Measurements from ENCODE around the gene DIPK1C.

Gene DIPK1C

DNA sequence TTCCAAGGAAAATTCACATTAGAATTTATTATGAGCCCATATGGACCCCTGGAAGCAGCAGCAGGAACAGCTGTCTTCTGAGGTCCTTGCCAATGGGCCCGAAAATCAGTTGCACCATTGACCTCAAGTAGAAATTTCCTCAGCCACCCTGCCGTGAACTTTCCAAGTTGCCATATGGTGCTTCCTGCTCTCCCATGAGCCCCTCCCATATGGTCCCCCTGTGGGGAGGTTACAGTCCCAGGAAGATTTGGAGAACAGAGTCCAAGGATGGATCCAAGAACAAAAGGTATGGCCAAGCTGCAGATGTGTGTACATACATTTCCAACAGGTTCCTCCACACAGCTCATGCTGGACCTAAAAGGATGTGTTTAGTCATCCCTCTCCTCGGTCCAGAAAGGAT, 34.6 kb downstream of the DIPK1C start:
- TF ChIP-seq, protein P1, sequence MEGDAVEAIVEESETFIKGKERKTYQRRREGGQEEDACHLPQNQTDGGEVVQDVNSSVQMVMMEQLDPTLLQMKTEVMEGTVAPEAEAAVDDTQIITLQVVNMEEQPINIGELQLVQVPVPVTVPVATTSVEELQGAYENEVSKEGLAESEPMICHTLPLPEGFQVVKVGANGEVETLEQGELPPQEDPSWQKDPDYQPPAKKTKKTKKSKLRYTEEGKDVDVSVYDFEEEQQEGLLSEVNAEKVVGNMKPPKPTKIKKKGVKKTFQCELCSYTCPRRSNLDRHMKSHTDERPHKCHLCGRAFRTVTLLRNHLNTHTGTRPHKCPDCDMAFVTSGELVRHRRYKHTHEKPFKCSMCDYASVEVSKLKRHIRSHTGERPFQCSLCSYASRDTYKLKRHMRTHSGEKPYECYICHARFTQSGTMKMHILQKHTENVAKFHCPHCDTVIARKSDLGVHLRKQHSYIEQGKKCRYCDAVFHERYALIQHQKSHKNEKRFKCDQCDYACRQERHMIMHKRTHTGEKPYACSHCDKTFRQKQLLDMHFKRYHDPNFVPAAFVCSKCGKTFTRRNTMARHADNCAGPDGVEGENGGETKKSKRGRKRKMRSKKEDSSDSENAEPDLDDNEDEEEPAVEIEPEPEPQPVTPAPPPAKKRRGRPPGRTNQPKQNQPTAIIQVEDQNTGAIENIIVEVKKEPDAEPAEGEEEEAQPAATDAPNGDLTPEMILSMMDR (IDR thresholded peaks at IDR 0.05; ENCODE audit: extremely low read depth, insufficient read depth, missing control alignments) = no peak
- no peak for DNase-seq (ENCODE audit: low spot score)
- in situ Hi-C loops (cut with MboI; ENCODE audit: low pct_unique_long_range_greater_than_20kb, low sequenced_read_pairs, unreplicated experiment) = no loop called here

DNA sequence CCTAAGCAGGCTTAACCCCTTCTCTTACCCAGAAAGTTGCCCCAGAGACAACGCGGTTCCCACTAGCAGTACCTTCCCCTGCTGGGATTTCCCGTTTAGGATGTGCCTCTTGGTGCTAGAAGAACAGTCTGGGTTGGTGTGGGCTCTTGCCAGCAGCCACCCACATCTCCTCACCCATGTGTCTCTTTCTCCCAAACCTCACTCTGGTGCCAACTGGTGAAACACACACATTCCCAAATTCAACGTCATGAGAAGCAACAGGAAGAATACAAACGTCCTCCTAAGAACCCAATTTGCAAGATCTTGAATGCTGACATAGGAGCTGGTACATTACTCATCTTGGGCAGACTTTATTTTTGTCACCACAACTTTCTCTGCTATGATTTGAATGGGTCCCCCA, 36.2 kb downstream of the DIPK1C start:
- in situ Hi-C loops (cut with MboI; ENCODE audit: low pct_unique_long_range_greater_than_20kb, low sequenced_read_pairs, unreplicated experiment) = no loop called here
- DNase-seq (ENCODE audit: low spot score) = no peak

DNA sequence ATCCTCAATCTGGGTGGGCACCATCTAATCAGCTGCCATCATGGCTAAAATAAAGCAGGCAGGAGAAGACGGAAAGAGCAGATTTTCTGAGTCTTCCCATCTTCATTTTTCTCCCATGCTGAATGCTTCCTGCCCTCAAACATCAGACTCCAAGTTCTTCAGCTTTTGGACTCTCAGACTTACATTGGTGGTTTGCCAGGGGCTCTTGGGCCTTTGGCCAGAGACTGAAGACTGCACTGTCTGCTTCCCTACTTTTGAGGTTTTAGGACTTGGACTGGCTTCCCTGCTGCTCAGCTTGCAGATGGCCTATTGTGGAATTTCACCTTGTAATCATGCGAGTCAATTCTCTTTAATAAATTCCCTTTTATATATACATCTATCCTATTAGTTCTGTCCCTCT, 36.6 kb downstream of the DIPK1C start:
- TF ChIP-seq, protein P1 (IDR thresholded peaks at IDR 0.05; ENCODE audit: extremely low read depth, insufficient read depth, missing control alignments) = no peak
- DNase-seq (ENCODE audit: low spot score) = no peak
- in situ Hi-C loops (cut with MboI; ENCODE audit: low pct_unique_long_range_greater_than_20kb, low sequenced_read_pairs, unreplicated experiment) = no loop called here

More for the DNA sequence above, 36.2 kb downstream of the DIPK1C start:
- TF ChIP-seq, protein P1 (IDR thresholded peaks at IDR 0.05; ENCODE audit: extremely low read depth, insufficient read depth, missing control alignments) = no peak

DNA sequence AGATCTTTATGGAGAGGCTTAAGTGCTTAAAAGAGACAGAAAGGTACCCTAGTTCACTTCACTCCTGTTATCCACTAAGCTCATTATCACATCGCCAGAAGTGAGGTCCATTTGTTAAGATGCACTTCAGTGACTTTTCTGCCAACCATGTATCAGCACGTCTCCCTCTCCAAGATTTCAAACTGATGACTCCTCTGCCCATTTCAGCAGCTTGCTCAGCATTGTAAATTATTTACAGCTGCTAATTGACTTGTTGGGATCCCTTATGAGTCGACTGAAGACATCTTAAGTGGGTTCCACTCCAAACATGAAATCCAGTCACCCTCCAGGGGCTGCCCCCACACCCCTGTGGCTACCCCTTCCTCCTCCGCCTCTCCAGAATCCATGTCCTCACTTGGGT, 37.3 kb downstream of the DIPK1C start:
- DNase-seq (ENCODE audit: low spot score) = no peak
- TF ChIP-seq, protein P1 (IDR thresholded peaks at IDR 0.05; ENCODE audit: extremely low read depth, insufficient read depth, missing control alignments) = no peak
- in situ Hi-C loops (cut with MboI; ENCODE audit: low pct_unique_long_range_greater_than_20kb, low sequenced_read_pairs, unreplicated experiment) = no loop called here

DNA sequence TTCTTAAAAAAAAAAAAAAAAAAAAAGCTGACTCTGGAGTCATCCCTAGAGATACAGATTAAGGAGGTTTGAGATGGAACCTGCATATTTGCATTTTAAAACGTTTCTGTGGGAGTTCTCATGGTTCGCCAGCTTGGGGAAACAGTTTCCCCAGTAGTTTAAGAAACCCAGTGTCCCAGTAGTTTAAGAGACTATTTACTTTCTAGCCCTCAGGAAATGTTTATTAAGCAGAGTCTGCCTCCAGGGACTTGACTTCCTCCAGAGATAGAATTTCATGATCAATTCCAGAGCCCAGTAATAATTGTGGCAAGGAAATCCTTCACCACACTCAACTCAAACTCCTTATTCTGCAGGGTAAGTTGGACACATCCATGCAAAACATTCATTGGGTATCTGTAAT, 39.1 kb downstream of the DIPK1C start:
- TF ChIP-seq, protein P1 (IDR thresholded peaks at IDR 0.05; ENCODE audit: extremely low read depth, insufficient read depth, missing control alignments) = no peak
- in situ Hi-C loops (cut with MboI; ENCODE audit: low pct_unique_long_range_greater_than_20kb, low sequenced_read_pairs, unreplicated experiment) = no loop called here
- no peak for DNase-seq (ENCODE audit: low spot score)

DNA sequence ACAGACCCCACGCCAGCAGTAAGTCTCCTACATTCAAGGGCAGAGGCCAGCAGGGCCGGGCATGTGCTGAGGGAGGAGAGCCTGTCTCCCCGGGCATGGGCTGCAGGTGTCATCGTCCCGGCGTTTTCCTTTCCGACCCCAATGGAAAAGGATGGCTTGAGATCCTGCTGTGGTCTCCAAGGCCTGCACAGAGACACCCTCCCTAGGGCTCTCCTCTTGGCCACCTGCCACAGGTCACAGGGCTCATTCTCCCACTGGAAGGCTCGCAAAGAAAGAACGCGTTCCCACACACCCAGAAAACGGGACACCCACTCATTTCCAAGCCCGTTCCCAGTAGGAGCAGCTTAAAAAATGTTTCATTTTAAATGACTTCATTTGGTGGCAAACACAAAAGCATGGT, 41.0 kb downstream of the DIPK1C start:
- in situ Hi-C loops (cut with MboI; ENCODE audit: low pct_unique_long_range_greater_than_20kb, low sequenced_read_pairs, unreplicated experiment) = no loop called here
- TF ChIP-seq, protein P1 (IDR thresholded peaks at IDR 0.05; ENCODE audit: extremely low read depth, insufficient read depth, missing control alignments) = no peak
- no peak for DNase-seq (ENCODE audit: low spot score)

DNA sequence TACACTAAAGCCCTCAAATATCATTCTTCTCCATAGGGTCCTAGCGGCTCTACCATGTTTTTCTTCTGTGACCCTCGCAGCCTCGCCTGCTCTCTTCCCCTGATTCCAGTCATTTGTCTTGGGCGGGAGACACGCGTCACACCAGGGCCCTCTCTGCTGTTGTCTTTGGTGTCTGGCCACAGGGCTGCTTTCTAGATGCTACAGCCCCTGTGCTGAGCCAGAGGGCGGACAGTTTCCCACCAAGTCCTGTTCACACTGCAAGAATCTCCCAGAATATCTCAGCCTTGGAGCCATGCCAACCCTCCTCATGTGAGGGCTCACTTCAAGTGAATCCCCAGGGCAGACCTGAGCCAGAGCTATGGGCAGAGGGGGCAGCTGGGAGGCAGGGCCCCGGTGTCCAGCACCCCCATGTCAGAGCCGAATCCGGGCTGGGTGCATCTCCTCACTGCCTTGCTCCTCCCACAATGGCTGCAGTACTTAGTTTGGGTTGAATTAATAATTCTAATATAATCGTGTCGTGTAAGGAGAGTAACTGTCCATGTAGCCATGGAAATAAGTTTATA, 42.1 kb downstream of the DIPK1C start:
- DNase-seq (ENCODE audit: low spot score) = no peak
- in situ Hi-C loops (cut with MboI; ENCODE audit: low pct_unique_long_range_greater_than_20kb, low sequenced_read_pairs, unreplicated experiment) = no loop called here
- TF ChIP-seq, protein P1 (IDR thresholded peaks at IDR 0.05; ENCODE audit: extremely low read depth, insufficient read depth, missing control alignments) = no peak

All from GM13977 (cell line).